ENCODE data around the gene PNKP. TPM values are rescaled to one million over a fixed set of nuclear protein-coding genes. Genes with fewer than 3 reads are reported as not detected.
A peak's percentile ranks its signal among the peaks of the same experiment; 100 is the strongest.

The PNKP gene
- total and polyA plus RNA-seq, 9 of the 15 experiments (the other 6 are each of a cell fraction or from before 2014, with no cell fraction given), result 2.8 to 85.4 (median 25.3) TPM

GRCh38 chr19:49858088-49858985, 9.0 kb downstream of the PNKP start (continued):
- TF ChIP-seq, protein P1, sequence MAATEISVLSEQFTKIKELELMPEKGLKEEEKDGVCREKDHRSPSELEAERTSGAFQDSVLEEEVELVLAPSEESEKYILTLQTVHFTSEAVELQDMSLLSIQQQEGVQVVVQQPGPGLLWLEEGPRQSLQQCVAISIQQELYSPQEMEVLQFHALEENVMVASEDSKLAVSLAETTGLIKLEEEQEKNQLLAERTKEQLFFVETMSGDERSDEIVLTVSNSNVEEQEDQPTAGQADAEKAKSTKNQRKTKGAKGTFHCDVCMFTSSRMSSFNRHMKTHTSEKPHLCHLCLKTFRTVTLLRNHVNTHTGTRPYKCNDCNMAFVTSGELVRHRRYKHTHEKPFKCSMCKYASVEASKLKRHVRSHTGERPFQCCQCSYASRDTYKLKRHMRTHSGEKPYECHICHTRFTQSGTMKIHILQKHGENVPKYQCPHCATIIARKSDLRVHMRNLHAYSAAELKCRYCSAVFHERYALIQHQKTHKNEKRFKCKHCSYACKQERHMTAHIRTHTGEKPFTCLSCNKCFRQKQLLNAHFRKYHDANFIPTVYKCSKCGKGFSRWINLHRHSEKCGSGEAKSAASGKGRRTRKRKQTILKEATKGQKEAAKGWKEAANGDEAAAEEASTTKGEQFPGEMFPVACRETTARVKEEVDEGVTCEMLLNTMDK (IDR thresholded peaks at IDR 0.05; ENCODE audit: borderline replicate concordance, insufficient read depth, low read depth, low read length, poor library complexity, severe bottlenecking), result peak; percentile 11
- TF ChIP-seq POLR2AphosphoS2 (IDR thresholded peaks at IDR 0.05; ENCODE audit: low read length), result peak; percentile 33
- TF ChIP-seq TAF15 (IDR thresholded peaks at IDR 0.05; ENCODE audit: low read depth, low read length), result 0 out of 2 replicates have a peak, but pooled peaks have one; percentile 19
- no peak for TF ChIP-seq ZNF707 (CRISPR knock-in tag; conservative IDR thresholded peaks at IDR 0.05)
- TF ChIP-seq FOXP1 (CRISPR knock-in tag; IDR thresholded peaks at IDR 0.05), result 0 out of 2 replicates have a peak, but pooled peaks have one; percentile 21

DNA sequence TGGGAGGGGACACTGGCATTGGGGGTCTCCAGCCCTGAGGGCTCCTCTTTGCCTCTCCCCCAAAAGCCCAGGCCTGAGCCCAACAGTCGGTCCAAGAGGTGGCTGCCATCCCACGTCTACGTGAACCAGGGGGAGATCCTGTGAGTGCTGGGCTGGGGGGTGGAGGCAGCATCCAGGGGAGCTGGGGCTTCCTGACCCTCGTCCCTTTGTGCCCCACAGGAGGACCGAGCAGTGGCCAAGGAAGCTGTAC, 9.6 kb downstream of the PNKP start:
- CTCF ChIA-PET (ENCODE audit: low intra/inter-chr PET ratio), result no interaction called here
- in situ Hi-C loops (cut with MboI), result no loop called here
- no peak for FAIRE-seq
- no peak for TF ChIP-seq STAT5A (IDR thresholded peaks at IDR 0.05; ENCODE audit: borderline replicate concordance, low read length)
- TF ChIP-seq, protein P2, sequence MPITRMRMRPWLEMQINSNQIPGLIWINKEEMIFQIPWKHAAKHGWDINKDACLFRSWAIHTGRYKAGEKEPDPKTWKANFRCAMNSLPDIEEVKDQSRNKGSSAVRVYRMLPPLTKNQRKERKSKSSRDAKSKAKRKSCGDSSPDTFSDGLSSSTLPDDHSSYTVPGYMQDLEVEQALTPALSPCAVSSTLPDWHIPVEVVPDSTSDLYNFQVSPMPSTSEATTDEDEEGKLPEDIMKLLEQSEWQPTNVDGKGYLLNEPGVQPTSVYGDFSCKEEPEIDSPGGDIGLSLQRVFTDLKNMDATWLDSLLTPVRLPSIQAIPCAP (CRISPR knock-in tag; IDR thresholded peaks at IDR 0.05; ENCODE audit: borderline replicate concordance), result no peak
- no peak for TF ChIP-seq GTF2F1 (IDR thresholded peaks at IDR 0.05; ENCODE audit: low read depth, low read length)
- TF ChIP-seq ZNF507 (tag; conservative IDR thresholded peaks at IDR 0.05), result no peak
- TF ChIP-seq TGIF2 (CRISPR knock-in tag; IDR thresholded peaks at IDR 0.05), result no peak
- TF ChIP-seq POLR2A (conservative IDR thresholded peaks at IDR 0.05), result peak; percentile 5; the same call in 1 of the 2 replicates
- no peak for TF ChIP-seq TEAD4 (IDR thresholded peaks at IDR 0.05; ENCODE audit: low read length)
- no peak for TF ChIP-seq TEAD4 (CRISPR knock-in tag; IDR thresholded peaks at IDR 0.05; ENCODE audit: borderline replicate concordance)
- TF ChIP-seq ZNF445 (CRISPR knock-in tag; IDR thresholded peaks at IDR 0.05; ENCODE audit: low read depth), result no peak
- TF ChIP-seq, protein P3, sequence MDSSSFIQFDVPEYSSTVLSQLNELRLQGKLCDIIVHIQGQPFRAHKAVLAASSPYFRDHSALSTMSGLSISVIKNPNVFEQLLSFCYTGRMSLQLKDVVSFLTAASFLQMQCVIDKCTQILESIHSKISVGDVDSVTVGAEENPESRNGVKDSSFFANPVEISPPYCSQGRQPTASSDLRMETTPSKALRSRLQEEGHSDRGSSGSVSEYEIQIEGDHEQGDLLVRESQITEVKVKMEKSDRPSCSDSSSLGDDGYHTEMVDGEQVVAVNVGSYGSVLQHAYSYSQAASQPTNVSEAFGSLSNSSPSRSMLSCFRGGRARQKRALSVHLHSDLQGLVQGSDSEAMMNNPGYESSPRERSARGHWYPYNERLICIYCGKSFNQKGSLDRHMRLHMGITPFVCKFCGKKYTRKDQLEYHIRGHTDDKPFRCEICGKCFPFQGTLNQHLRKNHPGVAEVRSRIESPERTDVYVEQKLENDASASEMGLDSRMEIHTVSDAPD (CRISPR knock-in tag; IDR thresholded peaks at IDR 0.05), result no peak
- TF ChIP-seq RB1 (IDR thresholded peaks at IDR 0.05; ENCODE audit: low read depth), result no peak
- no peak for TF ChIP-seq ZNF436 (CRISPR knock-in tag; IDR thresholded peaks at IDR 0.05)
- no peak for TF ChIP-seq SAFB (IDR thresholded peaks at IDR 0.05; ENCODE audit: borderline replicate concordance, low read depth, low read length)

More for the DNA sequence above, 9.6 kb downstream of the PNKP start:
- DNase-seq (ENCODE audit: extremely low read depth in 1 of 4, low spot score in 3 of 4) (no peak), ATAC-seq (no peak)
- Histone ChIP-seq H3K79me2 (ENCODE audit: control insufficient read depth, insufficient read depth, low read length) (peaks cover 20% of the 10 kb centered on the region), H4K20me1 (replicated peaks; ENCODE audit: control insufficient read depth, insufficient read depth, low read length) (peaks cover 17% of the 10 kb centered on the region; the same call in 1 of the 2 replicates), H3K9ac (ENCODE audit: insufficient read depth in 1 of 2, low read depth in 2 of 2, low read length in 2 of 2) (peak overlapping the region in 1 of 2 experiments; percentile 24; a peak in 1 of 4 replicates), H3K9me3 (replicated peaks; ENCODE audit: control insufficient read depth, insufficient read depth, low read depth, low read length) (no peaks in the 10 kb centered on the region), H3K4me1 (replicated peaks in 1 of 2; ENCODE audit: control insufficient read depth in 2 of 2, insufficient read depth in 2 of 2, low read length in 2 of 2) (peaks cover 2 to 85% of the 10 kb centered on the region in 2 experiments; a peak in 3 of 5 replicates), H3K4me2 (ENCODE audit: insufficient read depth, low read length) (no peak overlapping the region), H3K4me3 (no peak overlapping the region), H3K27me3 (ENCODE audit: control insufficient read depth in 2 of 2, insufficient read depth in 2 of 2, low read length in 2 of 2) (no peaks in the 10 kb centered on the region), H3K9me1 (ENCODE audit: control insufficient read depth, insufficient read depth, low read length) (peaks cover under 1% of the 10 kb centered on the region), H3K27ac (ENCODE audit: extremely low read depth, low read depth, low read length) (no peak overlapping the region), H3K36me3 (ENCODE audit: control insufficient read depth, insufficient read depth, low read length) (peaks cover 90% of the 10 kb centered on the region; the same call in 2 of the 3 replicates), H2AFZ (ENCODE audit: low read depth, low read length) (no peak overlapping the region)
- intact Hi-C loops (cut with micrococcal nuclease), result no loop called here
- POLR2A ChIA-PET, result interaction anchor here (1.1 to 1.8 kb wide), 3 partner anchors 9 to 18 kb away, joined by 3 to 7 read pairs (median 5); no protein-coding TSS in a partner anchor
- WGBS (ENCODE audit: insufficient coverage, low coverage, missing lambda C conversion rate), result 69% methylated on average over 5 of the region's 5 CpGs
- no TSS peak for BruUV-seq (replicated peaks)
